ENCODE results near the gene CPT1A.

Gene CPT1A

DNA sequence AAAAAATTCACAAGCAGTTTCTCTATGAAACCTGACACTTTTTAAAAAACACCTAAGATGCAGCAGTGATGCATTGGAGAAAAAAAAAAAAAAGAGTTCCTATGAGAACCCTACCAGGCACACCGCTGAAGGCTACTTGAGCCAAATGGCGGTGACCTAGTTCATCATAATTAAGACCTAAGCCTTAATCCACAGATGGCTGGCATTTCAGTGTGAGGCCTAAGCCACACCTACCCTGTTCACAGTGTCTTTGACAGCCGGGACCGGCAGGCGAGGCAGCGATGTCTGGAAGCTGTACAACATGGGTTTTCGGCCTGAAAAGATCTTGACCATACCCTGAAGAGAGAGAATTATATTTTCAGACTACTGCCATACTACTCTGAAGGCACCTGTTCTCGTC is 38.0 kb downstream of the CPT1A start:
- DNase-seq: no peak

DNA sequence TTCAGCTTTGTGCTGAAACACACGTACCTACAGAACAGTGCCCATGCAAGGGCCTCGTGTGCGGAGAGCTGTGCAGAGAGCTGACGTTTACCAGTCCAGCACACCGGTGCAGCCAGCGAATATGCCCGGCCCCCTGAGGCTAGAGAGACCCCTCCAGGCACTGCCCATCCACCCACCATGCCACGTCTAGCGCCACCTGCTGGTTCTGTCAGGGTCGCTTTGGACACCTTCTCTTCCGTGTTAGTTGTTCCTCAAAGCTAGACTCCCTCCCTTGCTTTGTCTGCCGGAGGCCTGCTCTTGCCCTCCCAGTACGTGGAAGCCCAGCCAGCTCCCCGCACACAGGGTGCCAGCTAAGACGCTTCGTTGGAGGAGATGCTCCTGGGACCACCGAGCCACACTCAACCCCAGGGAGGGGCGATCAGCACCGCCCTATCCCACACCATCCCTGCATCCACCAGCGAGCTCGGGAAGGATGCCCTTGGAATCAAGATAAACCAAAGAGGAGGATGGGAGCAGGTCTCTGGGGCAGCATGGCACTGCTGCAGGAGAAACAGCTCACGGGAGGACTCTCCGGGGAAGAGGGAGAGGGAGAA is 43.4 kb downstream of the CPT1A start:
- DNase-seq: peak in 3 of 56 donors; percentile 5 to 21 (median 8)

DNA sequence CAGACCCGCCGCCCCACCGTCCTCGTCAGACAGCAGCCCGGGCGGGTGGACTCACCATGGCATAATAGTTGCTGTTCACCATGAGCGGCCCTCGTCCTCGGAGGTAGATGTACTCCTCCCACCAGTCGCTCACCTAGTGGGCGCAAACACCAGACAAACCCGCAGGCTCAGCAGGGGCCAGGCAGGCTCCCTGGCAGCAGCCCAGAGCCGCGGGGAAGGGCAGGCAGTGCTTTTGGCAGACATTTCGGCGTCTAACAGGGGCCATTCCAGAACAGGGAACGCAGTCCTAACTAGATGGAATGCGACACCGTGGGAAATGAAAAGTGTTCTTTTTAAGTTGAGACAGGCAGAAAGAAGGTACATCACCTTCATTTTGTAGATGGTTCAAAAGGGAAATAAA is 44.9 kb downstream of the CPT1A start:
- DNase-seq: peak in 9 of 56 donors; percentile 0 to 34 (median 13)

DNA sequence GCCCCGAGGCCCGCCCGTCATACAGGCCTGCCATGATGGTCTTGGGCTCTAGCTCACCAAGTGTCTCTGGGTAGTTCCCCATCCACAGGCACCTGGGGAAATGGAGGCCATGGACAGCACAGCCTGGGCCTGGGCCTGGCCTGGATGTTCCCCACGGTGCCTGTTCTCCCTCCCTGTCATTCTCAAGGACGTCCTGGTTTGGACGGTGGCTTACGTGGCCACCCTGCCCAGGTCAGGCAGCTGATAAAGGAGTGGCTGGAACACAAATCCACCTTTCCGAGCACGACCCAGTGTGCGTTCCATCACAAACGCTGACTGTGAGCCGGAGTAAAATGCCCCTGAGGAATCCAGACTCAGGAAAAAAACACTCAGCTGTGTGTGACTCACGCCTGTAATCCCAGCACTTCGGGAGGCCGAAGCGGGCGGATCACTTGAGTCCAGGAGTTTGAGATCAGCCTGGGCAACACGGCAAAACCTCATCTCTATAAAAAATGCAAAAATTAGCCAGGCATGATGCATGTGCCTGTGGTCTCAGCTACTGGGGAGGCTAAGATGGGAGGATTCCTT is 49.2 kb downstream of the CPT1A start:
- DNase-seq: no peak

DNA sequence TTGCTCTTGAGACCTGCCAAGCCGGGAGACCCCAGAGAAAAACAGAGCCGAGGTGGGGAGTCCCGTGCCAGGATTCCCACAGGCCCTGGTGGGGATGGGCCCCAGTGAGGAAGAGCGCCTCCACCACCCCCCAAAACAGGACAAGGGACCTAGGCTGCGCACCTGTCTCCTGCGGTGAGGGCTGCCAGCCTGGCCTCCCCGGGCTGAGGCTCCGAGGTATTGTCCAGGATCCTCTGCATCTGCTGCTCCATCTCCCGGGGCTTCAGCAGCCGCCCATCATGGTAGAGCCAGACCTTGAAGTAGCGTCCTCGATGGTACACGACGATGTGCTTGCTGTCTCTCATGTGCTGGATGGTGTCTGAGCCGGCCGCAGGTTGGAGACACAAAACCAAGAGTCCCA is 57.1 kb downstream of the CPT1A start:
- no peak for DNase-seq

DNA sequence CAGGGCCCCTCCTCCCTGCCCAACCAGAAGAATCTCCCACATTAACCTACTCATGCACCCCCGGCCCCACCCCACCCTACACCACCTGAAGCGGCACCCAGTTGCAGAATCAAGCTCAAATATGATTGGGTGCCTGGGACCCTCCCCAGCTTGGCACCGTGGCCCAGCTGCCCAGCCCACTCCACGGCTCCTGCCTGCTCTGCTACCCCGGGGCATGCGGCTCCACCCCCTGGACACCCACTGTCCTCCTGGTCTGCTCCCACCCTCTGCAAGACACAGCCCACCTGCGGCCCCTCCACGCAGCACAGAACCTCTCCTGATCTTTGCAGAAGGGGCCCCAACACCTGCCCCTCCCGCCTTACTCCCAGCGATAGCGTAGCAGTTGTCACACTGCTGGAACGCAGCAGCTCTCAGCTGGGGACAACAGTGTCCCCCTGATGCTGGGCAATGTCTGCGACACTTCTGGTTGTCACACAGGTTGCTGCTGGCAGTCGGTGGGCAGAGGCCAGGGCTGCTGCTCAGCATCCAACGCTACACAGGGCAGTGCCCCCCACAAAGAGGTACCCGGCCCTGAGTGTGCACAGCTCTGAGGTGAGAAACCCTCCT is 58.4 kb downstream of the CPT1A start:
- DNase-seq: no peak

DNA sequence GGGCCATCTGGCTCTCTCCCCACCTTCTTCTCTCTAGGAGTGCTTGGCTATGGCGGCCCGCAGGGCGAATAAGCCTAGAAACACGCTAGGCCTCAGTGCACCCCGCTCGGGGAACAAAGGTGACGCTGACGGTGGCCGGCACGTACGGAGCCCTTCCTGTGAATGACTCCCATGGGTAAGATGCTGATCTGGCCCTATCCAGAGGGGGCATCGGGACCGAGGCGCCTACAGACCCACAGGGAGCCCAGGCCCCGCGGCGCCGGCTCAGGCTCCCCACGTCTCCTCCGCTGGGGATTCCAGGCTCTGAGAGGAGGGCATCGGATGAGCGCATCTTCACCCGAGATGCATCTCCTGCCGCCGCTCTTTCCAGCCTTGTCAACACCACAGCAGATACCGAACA is 59.0 kb downstream of the CPT1A start:
- DNase-seq: no peak

DNA sequence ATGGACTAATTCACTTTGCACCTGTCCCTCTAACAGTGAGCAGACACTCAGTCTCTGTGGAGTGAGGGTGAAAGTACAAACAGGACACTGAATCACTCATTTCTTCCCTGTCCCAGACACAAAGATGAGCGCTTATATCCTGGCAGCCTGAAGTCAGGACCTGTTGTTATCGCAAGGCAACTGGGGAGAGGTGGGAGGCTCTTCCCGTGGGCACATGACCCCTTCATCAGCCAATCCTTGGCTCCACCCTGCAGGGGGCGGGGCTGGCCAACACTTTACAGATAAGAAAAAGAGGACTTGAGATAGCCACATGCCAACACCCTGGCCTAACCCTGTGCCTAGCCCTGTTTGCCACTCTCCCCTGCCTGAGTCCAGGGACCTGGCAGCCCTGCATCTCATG is 60.9 kb downstream of the CPT1A start:
- DNase-seq: no peak

DNA sequence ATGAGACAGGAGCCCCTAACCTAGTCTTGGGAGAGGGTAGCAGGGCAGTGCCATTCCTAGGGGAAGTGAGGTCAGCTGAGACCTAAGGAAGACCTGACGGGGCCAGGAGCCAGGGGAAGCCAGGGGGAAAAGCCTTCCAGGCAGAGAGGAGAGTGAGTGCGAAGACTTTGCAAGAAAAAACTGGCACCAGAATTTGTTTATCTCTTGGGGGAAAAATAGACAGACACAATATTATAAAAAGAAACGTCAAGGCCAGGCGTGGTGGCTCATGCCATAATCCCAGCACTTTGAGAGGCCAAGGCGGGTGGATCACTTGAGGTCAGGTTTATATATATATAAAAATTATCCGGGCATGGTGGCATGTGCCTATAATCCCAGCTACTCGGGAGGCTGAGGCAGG is 63.5 kb downstream of the CPT1A start:
- no peak for DNase-seq

DNA sequence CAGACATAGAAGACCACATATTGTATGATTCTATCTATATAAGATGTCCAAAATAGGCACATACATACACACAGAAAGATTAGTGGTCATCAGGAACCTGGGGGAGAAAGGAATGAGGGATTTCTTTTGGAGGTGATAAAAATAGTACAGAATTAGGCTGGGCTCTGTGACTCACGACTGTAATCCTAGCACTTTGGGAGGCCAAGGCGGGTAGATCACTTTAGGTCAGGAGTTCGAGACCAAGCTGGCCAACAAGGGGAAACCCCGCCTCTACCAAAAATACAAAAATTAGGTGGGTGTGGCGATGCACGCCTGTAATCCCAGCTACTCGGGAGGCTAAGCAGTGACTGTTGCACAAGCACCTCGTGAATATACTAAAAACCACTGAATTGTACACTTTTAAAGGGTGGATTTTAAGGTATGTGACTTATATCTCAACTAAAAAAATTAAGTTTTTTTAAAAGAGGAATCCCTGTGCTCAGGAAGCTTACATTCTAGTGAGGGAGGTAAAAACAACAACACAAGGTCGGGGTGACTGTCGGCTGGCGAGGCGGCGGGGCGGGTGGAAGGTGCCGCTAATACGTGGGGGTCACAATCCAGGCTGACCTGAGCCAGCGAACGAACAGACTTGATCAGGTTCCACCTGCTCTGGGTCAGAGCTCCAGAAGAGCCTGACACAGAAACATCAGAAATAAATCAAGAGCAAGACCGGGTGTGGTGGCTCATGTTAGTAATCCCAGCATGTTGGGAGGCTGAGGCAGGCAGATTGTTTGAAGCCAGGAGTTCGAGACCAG is 65.1 kb downstream of the CPT1A start:
- no peak for DNase-seq

DNA sequence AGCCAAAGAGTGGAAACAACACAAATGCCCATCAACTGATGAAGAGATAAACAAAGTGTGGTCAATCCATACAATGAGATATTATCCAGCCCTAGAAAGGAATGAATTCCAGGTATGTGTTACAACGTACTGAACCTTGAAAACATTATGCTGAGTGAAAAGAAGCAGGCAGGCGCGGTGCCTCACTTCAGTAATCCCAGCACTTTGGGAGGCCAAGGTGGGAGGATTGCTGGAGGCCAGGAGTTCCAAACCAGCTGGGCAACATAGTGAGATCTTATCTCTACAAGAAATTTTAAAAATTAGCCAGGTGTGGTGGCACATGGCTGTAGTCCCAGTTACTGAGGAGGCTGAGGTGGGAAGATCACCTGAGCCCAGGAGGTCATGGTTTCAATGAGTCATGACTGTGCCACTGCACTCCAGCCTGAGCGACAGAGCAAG is 65.7 kb downstream of the CPT1A start:
- no peak for DNase-seq

DNA sequence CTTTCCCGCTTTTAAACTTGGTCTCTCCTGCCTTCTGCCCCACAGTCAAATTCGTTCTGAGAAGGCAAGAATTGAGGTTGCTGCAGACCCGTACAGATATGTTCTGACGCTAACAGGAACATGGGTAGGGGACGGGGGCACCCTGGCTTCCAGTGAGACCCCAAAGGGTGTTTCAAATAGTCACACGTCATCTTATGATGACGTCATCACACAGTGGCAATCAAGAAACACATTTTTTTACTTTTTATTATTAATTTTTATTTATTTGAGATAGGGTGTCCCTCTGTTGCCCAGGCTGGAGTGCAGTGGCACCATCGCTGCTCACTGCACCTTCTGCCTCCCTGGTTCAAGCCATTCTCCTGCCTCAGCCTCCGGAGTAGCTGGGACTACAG is 67.5 kb downstream of the CPT1A start:
- DNase-seq: no peak

DNA sequence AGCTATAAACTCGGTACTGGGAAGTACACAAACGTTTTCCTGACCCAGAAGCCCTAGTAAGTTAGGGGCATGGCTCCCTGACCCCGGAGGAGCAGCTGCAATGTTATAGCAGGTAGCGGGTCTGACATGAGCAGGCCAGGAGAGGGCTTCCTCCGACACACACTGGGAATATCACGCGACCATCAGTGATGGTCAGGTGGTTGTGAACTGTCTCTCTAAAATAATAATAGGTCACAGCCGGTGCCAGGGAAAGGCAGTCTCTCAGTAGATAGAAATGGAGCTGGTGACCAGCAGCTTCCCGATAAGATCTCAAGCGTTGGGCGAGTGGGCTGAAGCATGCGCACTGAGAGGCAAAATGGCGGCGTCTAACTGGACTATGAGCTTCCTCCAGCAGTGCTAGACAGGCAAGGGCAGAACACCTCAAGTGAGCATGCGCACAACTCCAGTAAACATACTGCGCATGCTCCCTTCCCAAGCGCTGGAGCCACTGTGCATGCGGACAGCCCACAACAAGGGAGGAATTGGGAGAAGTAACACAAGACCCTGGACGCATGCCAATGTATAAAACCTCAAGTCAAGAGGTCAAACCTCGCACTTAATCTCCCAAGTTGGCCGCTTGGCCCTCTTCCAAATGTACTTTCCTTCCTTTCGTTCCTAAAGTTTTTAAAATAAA is 68.1 kb downstream of the CPT1A start:
- no peak for DNase-seq

DNA sequence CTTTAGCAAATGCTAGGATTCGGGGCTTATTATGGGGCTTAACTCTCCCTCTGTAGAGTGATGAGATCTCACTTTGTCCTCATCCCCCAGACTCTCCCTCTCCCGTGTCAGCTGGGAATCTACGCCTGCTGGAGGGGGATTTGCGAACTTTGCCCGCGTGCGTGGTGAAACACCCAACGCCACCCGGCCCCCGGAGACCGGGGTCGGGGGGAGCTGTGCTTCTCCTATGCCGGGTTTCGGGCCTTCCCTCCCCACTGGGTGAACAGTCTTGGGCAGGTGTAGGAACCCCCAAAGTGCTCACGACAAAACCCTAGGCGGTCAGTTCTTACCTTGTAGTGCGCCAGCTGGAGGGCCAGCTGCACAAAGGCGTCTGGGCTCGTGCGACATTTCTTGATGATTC is 68.8 kb downstream of the CPT1A start:
- DNase-seq: no peak

DNA sequence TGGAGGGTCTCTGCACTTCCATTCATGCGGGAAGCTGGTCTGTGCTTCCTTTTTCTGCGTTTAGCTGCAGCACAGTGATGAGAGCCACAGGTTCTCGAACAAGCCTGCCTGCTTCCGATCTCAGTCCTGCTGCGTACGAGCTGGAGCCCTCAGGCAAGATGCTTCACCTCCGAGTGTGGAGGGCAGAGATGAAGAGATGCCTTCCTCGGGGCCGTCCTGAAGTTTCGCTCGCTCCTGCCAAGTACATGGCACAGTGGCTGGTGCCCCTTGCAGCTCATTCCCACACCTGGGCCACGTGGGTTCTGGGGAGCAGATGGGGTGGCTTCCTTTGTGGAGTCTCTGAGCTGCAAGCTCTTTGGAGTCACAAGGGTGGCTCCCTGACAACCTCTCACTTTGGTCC is 70.9 kb downstream of the CPT1A start:
- no peak for DNase-seq

DNA sequence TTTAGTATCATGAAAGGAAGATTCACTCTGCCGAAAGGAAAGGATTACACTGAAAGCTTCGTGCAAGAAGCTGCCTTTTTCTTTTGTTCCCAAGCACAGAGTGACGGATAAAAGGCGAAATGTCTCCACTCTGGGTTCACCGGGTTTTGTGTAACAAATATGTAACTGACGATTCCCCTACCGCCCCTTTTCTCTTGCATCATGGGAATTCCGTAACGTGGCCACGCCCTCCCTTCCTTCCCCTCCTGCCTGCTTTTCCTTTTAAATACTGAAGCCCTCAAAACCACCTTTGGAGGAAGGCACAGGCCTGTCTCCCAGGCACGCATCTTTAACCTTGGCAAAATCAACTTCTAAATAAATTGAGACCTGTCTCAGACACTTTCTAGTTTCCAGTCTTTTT is 74.0 kb downstream of the CPT1A start:
- no peak for DNase-seq

DNA sequence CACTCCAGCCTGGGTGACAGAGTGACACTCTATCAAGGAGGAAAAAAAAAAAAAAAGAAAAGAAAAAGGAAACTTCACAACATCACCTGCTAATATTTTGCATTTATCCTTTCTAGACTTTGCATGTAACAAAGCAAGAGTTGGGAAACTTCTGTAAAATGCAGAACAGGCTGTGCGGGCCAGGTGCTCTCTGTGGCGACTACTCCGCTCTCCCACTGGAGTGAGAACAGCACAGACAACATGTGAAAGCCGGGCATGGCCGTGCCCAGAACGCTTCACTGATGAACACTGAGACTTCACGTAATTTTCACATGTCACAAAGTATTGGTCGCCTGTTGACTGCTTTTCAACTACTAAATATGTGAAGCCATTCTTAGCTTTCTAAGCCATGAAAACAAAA is 74.9 kb downstream of the CPT1A start:
- DNase-seq: no peak

DNA sequence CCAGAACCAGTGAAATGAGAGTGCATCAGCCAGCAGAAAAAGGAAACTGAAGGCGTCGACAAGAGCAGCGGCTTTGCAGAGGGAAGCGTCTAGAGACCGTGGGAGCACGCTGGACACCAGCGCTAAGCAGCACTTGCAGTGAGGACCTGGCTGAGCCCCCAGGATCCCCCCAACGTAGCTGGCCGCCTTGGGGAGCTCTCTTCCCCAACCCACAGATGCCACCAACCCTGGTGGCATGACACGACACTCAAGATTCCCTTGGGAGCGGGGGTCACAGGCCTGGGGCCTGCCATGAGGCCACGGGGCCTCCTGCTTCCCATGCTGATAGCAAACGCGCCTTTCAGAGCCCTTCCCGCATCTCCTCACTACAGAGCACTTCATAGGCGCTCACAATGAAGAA is 77.0 kb downstream of the CPT1A start:
- no peak for DNase-seq

DNA sequence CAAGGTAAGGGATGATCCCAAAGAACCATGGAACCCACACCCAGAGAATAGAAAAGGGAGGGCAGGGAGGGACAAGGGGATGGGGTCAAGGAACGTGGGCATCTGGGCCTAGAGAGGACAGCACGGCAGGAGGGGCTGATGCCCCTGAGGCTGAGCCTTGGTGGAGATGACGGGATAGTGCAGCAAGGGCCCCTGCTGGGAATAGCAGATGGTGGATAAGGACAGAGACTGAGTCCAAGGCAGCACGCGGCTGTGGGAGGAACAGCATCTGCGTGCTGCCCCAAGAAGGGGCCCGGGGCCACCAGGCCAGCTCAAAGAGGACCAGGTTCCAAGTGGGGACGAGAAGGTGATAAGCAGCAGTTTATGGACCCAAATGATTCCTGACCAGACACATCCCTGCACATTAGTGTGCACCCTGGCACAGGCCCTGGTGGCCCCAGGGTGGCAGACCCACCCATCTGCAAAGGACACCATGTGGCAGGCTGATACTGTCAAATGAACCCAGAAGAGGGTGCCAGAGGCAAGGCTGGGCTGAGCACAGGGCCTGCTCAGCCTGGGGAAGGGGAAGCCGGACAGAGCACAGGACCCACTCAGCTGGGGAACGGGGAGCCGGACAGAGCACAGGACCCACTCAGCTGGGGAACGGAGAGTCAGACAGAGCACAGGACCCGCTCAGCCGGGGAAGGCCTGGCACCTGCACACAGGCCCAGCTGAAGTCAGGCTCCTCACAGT is 77.6 kb downstream of the CPT1A start:
- no peak for DNase-seq

DNA sequence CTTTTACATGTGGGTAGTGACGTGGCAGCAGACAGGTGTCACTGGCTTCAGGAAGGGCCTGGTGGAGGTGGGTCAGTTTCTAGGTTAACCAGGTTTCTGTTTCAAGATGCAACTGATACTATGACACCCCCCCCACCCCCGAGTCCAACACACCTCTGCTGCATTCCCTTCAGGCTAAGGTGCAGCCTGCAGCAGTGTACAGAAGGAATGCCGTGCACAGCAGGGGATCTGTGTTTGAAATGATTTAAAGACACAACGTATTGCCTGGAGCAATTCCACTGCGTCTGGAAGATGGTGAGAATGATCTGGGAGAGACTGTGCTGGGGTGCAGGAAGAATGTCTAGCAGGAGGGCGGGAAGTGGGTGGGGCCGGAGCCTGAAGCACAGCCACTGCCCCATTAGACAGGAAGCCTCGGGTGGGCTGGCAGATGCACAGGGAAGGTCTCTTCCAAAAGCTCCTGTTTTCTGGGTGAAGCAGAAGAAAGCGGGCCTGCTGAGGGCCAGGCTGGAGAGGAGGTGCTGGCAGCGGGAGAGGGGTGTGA is 78.5 kb downstream of the CPT1A start:
- DNase-seq: no peak

DNA sequence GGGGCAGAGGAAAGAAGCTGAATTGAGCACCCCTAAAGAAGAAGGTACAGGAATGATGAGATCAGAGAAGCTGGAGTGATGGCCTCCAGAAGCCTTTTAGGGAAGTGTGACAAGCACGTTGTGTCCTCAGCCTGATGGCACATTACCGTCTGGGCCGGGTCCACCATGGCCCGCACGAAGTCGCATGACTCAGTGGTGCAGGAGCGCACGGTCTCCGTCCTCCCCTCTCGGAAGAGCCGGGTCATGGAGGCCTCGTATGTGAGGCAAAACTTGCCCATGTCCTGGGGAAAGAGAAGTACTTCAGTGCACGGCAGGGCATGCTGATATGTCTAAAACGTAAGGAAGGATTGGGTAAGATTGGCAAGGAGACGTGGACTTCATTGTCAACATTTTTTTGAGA is 79.2 kb downstream of the CPT1A start:
- no peak for DNase-seq
